AG08396 (cell line): ENCODE measurements around the gene CXXC1.
"Not testable (repeated sequence)": the region's sequence is repeated elsewhere in the genome, so short reads cannot be mapped to it uniquely, and the experiment has no call there.

Experiments used
- DNase-seq: peaks from one replicate; pipeline ENCODE4 v3.0.0; 2012; ENCODE audit warnings: low spot score, mixed read lengths

CXXC1 gene

GRCh38 chr18:50287441-50288347, at the start of gene CXXC1:
Gene CXXC1, minus strand, starts transcription at chr18:50287692. Its CDS starts 103 bp downstream, at chr18:50287589.
- peak; percentile 91 for DNase-seq

- DNase-seq, result no peak
These were observed 47.2 kb upstream of the CXXC1 start for GRCh38 chr18:50334546-50335152.

GRCh38 chr18:50331691-50332090, 44.2 kb upstream of the CXXC1 start:
- no peak for DNase-seq

- no peak for DNase-seq
These were observed 42.7 kb upstream of the CXXC1 start for GRCh38 chr18:50330176-50330575.

DNA sequence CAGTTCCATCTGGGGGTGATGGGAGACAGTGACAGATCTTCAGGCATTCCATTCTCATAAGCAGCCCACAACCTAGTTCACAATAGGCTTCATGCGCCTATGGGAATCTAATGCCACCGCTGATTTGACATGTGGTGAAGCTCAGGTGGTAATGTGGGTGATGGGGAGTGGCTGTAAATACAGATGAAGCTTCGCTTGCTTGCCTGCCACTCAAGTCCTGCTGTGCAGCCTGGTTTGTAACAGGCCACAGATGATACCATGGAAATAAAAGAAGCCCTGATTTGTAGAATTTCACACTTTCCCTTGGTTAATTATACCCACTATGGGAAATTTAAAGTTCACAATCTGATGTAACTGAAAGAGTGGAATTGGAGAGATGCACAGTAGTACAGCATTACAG, 40.5 kb upstream of the CXXC1 start:
- no peak for DNase-seq

GRCh38 chr18:50320719-50321118, 33.2 kb upstream of the CXXC1 start:
- no peak for DNase-seq

DNA sequence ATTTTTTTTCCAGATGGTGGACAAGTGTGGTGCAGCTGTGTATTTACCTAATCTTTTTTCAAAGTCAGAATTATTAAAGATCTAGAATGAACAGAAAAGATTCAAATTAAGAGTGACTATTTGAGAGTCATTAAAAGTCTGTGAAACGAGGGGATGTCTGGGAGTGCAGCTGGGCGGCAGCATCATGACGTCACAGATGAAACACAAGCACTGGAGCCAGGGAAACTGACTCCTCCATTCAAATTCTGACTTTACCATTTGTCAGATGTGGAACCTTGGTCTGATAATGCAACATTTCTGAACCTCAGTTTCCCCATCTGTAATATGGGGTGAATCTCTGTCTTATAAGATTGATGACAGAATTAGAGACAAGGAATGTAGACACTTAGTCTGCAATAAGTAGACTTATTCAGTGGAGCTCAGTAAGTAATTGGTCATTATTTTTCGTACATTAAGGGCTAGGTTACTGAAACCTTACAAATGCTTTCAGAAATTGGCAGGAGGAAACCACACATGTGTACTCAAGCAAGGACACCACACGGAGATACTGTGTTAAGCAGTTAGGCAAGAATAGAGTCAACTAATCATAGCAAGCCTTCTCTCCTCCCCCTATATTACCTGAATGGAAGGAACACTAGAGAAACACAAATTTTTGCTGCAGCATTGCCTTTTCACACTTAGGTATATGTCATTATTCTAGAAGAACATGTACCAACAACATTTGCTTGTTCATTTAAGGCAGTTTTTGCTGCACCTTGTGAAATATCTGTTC, 27.8 kb upstream of the CXXC1 start:
- DNase-seq, result no peak

- DNase-seq, result no peak
These were observed 26.5 kb upstream of the CXXC1 start for GRCh38 chr18:50313873-50314460.

DNA sequence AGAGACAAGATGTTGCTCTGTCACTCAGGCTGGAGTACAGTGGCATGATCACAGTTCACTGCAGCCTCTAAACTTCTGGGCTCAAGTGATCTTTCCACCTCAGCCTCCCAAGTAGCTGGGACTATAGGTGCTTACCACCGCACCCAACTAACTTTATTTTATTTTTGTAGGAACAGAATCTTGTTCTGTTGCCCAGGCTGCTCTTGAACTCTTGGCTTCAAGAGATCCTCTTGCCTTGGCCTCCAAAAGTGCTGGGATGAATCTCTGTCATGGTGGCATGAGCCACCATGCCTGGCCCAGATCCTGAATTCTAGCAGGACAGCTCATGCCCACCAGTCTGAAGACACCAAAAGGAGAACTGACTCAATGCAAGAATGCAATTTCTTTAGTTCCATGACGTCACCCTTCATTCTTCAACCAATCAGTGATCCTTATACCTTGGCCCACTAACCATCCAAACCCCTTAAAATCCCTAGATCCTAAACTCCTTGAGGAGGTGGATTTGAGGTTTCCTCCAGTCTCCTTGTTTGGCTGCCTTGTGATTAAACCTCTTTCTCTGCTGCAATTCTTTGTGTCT, 25.6 kb upstream of the CXXC1 start:
- no peak for DNase-seq

GRCh38 chr18:50312296-50313030, 25.0 kb upstream of the CXXC1 start:
- no peak for DNase-seq

DNA sequence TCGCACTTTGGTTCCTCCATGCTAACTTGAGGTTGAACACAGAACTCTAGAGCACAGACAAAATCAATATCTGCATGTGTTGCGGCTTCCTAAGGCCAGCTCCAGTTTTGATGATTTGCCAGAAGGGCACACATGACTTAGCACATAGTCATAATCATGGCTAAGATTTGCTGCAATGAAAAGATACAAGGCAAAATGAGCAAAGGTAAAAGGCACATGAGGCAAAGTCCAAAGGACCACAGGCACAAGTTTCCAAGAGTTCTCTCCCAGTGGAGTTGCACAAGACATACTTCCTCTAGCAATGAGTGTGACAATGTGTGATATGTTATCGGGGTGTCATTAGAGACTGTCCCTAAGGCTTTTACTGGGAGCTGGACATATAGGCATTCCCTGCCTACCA, 24.2 kb upstream of the CXXC1 start:
- no peak for DNase-seq

- DNase-seq, result no peak
These were observed 22.6 kb upstream of the CXXC1 start for GRCh38 chr18:50310080-50310479.

GRCh38 chr18:50308851-50309250, 21.4 kb upstream of the CXXC1 start:
- not testable (repeated sequence) for DNase-seq

- DNase-seq, result peak; percentile 96
These were observed 20.4 kb upstream of the CXXC1 start for GRCh38 chr18:50307738-50308470.

DNA sequence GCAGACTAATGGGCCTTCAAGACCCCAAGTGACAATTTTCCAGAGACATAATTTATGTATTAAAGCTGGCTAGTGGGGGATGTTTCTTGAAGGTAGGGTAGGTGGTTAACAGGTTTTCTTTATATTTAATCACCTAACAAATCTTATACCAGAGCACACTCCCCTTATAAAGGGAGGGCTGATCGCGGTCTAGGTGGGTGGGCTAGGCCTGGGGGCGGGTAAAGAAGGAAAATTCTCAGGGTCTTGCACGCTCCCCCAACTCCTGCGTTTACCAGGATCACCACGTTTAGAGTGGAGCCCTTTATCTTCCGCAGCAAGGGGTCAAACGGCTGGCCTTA, 19.9 kb upstream of the CXXC1 start:
- no peak for DNase-seq

DNA sequence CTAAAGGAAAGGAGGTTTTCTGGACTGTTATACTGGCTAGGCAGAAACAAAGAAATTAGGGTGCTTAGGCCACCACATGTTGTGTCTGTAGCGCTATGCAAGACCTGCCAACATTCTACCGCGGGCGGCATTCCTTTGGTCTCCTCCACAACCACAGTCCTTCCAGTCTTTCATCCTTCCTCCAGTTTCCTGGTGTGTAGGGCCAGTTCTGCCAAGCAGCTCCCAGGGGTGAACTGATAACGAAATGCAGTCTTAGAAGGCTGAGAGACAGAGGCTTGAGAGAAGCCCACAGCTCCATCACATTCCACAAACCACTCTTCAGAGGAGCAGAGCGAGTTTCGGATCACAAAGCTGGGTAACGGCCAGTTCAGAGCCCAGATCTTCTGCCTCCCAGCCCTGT, 19.5 kb upstream of the CXXC1 start:
- DNase-seq, result peak; percentile 25

- DNase-seq, result no peak
These were observed 13.6 kb upstream of the CXXC1 start for GRCh38 chr18:50301074-50301473.

DNA sequence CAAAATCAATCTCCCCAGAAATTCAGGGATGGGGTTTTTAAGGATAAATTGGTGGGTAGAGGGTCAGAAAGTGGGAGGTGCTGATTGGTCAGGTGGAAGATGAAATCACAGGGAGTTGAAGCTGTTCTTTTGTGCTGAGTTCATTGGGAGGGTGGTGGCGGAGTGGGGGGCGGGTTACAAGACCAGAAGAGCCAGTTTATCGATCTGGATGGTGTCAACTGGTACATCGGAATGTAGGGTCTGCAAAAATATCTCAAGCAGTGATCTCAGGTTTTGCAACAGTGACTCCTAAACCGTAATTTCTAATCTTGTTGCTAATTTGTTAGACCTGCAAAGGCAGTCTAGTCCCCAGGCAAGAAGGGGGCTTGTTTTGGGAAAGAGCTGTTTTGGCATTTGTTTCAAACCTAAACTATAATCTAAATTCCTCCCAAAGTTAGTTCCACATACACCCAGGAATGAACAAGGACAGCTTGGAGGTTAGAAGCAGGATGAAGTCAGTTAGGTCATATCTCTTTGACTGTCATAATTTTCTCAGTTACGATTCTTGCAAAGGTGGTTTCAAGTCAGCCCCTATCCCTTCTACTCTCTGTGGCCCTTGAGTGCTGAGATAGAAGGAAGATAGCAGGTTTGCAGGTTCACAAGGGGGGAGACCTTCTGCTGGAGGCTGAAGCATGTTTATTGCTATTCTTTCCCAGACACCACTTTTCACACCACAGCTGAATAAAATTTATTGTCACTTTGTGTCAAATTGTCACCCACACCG, 12.3 kb upstream of the CXXC1 start:
- no peak for DNase-seq

DNA sequence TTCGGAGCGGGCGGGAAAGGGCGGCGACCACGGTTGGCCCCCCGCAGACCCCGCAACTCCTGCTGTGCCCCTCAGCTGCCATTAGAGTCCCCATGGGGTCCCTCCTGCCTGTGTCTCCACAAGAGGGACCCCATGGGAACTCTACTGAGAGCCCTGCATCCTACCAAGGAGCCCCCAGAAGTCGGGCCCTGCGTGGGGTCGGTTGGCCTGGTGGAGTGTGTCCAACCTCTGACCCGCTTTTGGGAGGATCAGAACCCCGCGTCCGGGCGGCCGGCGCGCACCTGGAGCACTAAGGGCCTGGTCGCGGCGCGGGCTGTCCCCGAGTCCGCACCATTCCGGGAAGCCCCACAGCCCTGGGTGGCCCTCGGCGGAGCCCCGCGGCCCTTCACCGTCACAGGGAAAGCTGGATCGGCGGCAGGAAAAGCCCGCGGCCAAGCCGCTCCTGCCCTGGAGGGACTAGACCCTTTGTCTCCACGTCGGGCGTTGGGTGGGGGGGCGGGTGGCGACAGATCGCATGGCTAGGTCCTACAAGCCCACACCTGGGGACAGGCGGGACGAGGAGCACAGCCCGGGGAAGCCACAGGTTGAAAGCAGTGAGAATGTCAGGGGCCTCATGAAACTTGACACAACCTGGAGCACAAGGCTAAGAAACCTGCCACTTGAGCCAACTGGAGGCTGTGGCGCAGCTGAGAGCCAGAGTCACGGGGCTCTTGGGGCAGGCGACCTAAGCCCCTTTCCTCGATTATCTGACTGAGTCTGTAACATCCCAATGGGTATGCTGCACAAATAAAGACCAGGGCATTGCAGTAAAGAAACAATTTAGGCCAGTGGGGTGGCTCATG, 11.2 kb upstream of the CXXC1 start:
- DNase-seq, result no peak
